GM18498 (cell line): ENCODE data around the gene RPTOR.
A peak's percentile ranks its signal among the peaks of the same experiment; 100 is the strongest.

ENCODE experiments used
- ATAC-seq: cut with Tn5 transposase; IDR thresholded peaks from one replicate; pipeline ENCODE4 v1.9.1; 2021; ENCODE audit warnings: mild to moderate bottlenecking, moderate library complexity; ENCODE audit not compliant: unreplicated experiment

The RPTOR gene

DNA sequence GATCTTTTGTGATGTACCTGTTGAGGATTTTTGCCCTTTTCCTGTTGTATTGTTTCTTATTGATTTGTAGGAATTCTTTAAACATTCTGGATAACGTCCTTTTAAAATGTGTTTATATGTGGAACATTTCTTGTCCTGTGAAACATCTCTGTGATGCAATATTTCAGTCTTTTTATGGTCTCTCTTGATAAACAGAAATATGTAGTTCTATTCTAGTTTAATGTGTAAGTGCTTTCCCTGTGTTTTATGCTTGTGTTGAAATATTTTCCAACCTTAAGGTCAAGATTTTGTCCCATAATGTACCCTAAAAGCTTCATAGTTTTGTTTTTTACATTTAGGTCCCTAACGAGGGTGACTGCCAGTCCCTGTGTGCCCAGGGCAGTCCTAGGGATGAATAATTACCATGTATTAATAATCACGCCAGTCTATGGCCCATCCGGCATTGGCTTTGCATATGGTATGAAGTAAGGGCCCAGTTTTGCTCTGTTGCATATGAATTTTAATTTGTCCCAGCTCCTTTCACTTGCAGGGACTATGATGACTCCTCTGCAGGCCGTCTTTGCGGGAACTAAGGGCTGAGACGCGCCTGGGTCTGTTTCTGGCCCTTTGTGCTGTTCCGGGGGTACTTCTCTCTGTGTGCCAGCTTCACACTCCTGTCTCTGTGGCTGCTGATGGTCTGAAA, 44.2 kb downstream of the RPTOR start:
- no peak for ATAC-seq

DNA sequence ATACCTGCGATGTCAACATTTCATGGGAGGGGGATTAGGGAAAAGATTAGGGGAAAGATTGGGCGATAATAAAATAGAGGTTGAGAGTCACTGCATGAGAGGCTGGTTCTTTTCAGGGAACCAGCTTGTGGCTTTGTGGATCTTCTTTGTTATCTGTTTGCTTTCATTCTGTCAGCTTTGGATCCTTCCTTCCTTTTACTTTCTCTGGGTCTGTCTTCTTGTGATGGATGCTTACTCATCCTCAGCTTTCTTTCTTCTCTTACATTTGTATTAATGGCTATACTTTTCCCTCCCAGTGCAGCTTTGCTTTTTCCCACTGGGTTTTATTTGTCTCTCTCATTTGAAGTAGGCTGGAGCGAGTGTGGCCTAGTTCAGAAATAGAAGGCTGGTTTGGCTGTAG, 47.1 kb downstream of the RPTOR start:
- ATAC-seq = no peak

DNA sequence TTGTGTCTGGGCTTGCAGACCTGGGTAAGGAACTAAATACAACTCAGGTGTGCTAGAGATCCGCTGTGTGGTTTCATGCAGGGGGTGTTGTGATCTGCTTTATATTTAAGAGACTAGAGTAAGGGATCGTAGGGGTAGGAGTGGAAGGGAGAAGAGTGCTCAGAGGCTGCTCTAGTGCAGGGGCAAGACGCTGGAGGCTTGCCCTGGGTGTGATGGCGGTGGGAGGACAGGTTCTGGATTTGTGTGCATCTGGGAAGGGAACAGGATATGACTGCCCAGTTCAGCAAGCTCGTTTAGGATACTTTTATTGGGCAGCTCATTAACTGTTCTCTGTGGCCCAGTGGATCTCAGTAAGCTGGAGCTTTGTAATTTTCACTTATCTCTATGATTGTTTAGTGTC, 47.6 kb downstream of the RPTOR start:
- no peak for ATAC-seq

DNA sequence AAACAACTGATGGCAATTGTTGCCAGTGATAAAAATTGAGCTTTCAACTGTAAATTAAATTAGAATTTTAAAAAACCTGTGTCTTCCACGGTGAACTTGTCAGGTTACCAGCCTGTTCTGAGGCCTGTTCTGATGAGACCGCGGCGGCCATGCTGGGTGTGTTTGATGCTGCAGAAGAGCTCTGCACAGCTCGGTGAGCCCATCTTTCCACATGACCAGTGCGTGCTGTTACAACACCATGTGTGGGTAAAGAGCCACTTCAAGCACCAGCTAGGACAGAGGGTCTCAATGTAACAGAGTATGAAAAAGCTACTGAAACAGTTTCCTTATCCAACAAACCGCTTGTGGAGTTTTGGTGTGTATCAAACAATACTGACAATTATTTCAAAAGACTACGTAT, 48.5 kb downstream of the RPTOR start:
- ATAC-seq = no peak

DNA sequence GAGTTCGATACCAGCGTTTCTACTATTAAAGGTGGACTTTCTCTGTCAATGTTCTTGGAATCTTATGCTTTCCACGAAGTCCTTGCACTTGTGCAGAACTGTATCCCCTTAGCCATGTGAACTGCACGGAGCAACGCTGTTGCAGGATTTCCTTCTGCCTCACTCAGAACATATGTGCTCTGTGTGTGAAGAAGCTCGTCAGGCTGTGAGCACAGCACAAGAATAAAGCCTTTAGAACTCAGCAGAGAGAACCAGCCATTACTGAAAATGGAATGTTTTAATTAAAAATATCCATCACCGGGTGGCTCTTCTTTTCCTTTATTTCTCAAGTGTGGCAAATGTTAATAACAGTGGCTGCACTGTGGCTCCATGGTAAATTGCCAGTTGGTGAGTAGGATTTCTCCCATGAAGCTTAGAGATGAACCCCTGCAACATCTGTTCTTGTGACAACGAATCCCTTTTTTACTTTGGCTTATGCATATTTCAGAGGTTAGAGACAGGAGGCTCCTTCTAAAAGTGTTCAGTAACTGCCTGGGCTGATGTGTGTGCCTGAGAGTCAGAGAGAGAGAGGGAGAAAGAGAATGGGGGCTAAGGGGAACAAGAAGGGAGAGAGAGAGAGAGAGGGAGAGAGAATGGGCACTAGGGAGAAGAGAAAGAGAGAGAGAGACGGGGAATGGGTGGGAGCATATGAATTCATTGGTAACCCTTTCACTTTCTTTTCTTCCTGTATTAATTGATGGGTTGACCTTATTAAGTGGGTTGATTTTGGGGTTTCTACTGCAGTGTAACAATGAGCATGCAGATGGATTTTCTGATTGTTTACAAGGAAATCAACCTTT, 50.0 kb downstream of the RPTOR start:
- no peak for ATAC-seq

DNA sequence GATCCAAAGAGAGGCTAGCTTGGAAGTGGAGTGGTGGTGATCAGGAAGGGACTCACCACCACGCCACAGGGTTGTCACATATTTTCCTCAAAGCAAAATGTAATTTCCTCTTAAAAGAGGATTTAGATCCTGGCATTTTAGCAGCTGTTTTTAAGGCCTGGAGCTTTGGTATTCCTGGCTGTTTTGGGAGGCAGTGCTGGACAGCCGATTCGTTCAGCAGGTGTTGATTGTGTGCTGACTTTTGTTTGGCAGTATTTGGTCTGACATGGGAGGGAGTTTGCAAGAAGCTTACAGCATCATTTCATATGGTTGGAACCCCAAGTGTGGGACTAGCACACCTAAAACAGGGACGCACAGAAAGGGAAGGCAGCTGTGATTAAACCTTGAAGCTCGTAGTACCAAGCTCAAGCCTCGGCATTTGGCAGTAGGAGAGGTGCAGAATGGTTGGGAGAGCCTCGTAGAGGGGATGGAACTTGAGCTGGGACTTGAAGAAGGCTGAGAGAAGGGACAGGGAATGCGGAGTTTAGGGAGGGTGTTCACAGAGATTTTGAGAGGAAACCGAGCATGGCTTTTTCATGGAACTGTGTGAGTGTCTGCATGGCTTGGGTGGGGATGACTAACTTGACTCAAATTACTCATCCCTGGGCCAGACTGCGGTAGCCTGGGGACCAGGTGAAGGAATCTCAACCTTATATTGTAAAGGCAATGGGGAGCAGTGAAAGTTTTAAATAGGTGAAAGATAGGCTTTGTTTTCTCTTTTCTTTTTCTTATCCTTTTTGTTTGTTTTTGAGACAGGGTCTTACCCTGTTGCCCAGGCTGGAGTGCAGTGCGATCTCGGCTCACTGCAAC, 52.3 kb downstream of the RPTOR start:
- no peak for ATAC-seq

DNA sequence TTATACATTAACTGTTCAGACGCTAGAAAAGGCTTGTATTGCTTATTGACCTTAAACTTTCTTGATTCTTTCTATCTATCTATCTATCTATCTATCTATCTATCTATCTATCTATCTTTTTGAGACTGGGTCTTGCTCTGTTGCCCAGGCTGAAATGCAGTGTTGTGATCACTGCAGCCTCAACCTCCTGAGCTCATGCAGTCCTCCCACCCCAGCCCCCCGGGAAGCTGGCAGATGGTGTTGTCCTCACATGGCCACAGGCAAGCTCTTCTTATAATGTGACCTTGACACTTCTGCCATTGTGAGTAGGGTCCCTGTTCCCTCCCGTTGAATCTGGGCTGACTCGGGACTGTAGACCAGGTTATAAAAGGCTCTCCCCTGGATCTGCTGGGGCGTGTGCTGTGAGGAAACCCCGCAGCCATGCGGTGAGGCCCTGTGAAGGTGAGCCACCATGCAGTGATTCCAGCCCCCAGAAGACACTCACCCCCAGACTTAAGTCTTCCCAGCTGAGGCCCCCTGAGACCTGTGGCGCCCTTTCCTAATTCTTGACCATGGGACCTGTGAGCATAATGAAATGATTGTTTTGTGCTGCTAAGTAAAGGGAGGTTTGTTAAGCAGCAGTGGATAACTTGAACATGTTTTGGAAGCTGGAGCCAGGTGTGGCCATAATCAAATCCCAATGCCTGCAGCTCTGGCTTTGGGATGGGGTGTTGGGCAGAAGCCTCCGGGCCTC, 54.3 kb downstream of the RPTOR start:
- no peak for ATAC-seq

DNA sequence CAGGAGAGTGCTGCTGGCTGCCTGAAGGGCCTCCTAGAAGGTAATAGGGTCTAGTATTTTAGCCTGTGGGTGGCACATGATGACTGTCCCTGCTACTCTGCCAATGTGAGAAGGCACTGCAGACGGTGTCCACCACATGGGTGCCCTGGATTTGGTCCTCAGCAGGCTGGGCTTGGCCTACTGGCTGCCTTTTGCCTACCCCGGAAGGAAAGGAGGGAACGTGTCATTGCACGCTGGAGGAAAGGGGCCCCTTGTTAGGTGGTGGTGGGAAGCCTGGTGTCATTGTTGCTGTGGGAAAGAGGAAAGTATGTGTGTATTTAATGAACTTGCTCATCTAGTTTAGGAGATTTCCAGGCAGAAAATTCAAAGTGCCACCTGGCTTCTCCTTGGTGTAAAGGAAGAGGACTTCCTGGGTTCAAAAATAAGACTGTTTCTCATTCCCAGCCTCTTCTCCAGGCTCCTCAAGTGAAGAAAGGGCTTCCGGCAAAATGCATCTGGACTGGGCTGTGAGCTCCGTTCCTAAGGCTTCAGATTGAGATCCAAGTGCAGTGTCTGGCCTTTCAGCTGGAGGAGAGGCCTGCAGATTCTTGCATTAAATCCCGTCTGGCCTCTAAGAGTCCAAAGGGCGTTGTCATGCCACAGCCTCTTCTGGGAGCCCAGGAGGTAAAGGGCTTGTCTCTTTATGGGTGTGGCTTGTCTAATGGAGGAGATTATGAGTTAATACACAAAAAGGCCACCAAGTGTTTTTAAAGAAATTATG, 55.1 kb downstream of the RPTOR start:
- ATAC-seq = no peak

DNA sequence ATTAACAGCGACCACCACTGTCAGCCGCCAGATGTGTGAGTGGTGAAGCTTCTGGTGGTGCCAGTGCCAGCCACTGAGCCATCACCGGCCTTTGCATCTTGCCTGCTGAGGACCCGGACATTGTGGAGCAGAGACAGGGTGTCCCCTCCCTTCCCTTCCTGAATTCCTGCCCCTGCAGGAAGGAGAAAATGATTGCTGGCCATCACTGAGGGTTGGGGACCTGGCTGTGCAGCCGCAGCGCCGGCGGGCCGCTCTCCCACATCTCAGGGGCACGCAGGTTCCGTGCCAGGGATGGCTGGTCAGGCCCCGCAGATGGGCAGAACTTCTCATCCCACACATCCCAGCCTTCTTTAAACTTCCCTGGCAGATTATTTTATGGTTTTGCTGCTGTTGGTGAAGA, 56.5 kb downstream of the RPTOR start:
- ATAC-seq = no peak

DNA sequence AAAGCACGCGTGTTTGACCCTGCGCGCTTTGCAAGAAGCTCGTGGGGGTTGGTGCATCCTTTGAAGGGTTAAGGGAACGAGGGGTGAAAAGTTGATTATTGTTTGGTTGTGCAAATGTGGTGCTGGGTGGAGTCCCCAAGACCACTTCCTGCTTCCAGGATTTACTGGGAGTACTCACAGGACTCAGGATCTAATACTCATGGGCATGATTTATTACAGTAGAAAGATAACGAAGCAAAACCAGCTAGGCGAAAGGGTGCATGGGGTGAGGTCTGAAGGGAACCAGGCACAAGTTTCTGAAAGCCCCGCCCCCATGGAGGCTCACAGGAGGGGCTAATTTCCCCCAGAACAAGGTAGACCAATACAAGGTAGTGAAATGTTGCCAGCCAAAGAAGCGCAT, 58.8 kb downstream of the RPTOR start:
- no peak for ATAC-seq

DNA sequence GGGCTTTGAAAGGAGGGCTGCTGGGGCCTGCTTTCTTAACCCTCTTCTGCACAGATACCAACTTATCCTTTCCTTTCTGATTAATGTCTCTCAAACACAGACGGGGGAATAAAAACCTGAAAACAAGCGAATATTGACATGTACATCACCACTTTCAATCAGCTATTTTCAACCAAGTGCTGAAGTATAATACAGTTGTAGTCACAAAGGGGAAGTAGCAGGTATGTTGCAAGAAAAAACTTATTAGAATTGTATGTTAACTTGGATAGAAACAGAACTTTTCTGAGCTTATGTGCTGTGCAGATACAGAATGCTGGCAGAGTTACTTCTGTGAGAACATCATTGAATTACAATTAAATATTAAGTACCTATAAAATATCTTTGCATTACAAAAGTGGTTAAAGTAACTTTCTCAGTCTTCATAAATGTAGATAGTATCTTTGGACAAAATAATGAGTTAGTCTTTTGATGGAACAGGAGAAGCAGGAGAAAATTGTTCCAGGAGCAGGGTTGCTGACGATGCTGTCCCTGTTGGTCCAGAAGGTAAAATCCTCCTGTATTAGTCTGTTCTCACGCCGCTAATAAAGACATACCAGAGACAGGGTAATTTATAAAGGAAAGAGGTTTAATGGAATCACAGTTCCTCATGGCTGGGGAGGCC, 59.5 kb downstream of the RPTOR start:
- ATAC-seq = no peak

DNA sequence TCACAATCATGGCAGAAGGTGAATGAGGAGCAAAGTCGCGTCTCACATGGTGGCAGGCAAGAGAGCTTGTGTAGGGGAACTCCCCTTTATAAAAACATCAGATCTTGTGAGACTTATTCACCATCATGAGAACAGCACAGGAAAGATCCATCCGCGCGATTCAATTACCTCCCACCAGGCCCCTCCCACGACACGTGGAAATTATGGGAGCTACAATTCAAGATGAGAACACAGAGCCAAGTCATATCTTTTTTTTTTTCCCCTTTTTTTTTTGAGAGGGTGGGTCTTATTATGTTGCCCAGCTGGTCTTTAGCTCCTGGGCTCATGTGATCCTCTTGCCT, 60.0 kb downstream of the RPTOR start:
- no peak for ATAC-seq

DNA sequence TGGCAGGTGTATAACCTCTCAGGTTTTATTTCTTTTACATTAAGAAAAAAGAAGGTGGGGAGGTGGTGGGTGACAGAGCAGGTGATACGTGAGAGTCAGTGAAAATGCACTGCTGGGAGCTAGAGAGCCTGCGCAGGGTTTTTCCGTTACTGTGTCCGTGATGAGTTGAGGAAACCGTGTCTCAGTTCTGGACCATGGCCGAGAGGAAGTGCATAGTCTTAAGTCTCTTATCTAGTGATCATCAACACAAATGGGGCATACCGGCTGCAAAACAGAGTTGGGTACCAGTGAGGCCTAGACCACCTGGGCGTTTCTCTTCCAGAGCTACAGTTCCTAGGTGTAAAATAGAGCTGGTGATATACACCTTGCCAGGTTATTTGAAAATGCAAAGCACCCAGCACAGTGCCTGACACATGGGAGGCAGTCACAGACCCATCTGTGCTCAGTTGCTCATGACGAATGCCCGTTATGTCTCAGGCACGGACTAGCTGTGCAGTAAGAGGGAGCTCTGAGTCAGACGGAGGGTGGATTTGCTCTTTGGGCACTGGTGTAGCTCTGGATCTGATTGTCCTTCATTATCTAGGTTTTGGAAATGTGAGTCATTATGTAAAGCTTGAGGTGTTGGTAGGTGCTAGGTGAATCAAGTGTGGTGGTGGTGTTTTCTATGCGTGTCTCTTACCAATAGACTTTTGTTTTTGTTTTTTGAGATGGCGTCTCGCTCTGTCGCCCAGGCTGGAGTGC, 60.9 kb downstream of the RPTOR start:
- ATAC-seq = peak; percentile 56

DNA sequence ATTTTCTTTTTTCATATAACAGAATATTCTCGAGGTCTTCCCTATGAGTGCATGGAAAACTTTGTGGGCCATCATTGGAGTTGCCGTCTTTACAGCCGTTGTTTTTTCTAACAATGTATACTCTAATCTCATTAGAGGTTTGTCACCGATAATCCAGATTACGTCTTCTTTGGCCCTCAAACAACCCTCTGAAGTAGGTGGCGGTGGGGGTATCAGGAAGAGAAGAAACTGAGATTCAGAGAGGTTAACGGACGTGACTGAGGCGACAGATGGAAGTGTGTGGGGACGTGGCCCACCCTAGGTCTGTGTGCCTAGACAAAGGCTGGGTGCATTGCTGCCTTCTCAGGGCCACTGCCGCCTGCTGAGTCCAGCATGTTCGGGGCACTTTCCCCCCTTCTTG, 63.7 kb downstream of the RPTOR start:
- ATAC-seq = no peak

DNA sequence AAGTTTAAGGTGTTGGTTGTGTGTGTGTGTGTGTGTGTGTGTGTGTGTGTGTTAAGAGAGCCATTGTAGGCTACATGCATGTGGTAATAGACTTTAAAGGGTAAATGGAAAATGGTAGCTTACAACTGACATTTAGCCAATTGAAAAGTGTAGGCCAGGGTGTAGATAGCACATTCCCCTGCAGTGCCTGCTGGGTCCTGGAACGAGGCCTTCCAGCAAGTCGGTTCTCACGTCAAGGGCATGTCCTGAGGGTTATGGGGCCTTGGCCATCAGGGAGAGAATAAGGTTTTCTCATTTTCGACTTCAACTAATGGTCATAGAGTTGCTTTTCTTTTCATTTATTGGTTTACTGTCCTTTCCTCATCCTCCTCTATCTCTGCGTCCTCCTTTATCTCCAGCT, 65.1 kb downstream of the RPTOR start:
- ATAC-seq = no peak

DNA sequence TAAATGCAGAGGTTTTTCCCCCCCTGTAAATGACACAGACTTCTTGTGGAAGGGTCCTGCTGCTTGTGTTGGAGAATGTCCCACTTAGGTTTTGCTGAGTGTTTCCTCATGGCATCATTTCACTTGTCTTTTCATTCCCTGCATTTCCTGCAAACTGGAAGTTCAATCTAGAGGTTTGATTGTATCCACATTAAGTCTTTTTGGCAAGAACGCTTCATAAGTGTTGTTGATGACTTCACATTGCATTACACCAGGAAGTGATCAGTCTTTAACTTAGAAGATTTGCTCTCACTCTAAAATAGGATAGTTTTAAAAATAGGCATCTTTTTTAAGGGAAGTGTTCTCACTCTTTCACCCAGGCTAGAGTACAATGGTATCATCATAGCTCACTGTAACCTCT, 67.2 kb downstream of the RPTOR start:
- no peak for ATAC-seq

DNA sequence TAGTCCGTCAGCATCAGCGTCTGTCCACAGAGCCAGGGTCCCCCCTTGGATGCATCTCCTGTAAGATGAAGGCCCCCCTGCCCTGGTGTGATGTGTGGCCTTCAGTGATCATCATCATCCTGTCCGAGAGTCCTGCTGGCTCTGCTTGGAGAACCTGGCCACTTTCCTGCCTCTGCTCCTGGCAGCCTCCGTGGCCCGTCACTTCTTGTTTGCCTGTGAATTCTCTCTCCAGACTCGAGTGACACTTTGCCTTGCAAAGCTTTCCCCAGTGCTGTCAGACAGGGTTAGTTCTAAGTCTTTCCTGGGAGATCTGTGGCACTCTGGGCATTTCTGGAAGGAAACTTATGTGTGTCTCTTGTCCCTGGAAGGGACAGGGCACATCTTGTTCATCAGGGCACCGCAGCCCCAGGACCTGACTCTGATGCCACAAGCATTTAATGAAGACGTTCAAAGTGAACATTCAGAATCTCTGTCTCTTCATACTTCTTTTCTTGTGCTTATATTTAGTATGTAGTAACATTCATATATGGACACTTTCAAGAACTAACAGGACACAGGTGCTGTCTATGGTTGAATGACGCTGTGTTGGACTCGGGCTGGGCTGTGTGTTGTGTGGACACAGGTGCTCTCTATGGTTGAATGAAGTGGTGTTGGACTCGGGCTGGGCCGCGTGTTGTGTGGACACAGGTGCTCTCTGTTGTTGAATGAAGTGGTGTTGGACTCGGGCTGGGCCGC, 68.5 kb downstream of the RPTOR start:
- ATAC-seq = no peak

DNA sequence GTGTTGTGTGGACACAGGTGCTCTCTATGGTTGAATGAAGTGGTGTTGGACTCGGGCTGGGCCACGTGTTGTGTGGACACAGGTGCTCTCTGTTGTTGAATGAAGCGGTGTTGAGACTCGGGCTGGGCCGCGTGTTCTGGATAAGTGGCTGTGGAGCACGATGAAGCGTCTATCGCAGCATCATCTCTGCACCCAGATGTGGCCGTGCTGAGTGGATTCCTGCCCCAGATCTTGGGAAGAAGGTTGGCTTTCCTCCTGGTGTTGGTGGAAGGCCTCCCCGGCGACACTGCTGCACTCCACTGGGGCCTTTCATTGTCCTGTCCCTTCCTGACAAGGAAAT, 69.1 kb downstream of the RPTOR start:
- no peak for ATAC-seq
